NT2/D1 (cell line): ENCODE data around the gene PDE1C.

ENCODE experiments used
- DNase-seq: peaks from one replicate; pipeline ENCODE4 v3.0.0-alpha.2; 2011; ENCODE audit warnings: low read depth, low spot score
- H3K27me3 ChIP-seq: 2 replicates; pipeline ENCODE4 v1.6.0; 2011; ENCODE audit warnings: mild to moderate bottlenecking; ENCODE audit not compliant: insufficient read length, insufficient read depth
- H3K36me3 ChIP-seq: 2 replicates; pipeline ENCODE4 v1.6.1; 2011; ENCODE audit warnings: mild to moderate bottlenecking, low read length, mixed read lengths; ENCODE audit not compliant: insufficient read depth, insufficient read length
- H3K4me1 ChIP-seq: 2 replicates; pipeline ENCODE4 v1.5.1; 2011; ENCODE audit not compliant: insufficient read depth, insufficient read length
- H3K4me3 ChIP-seq: 2 replicates; pipeline ENCODE4 v1.5.1; 2011; ENCODE audit warnings: low read depth; ENCODE audit not compliant: insufficient read length
- H3K9ac ChIP-seq: 2 replicates; pipeline ENCODE4 v1.6.0; 2011; ENCODE audit warnings: low read depth; ENCODE audit not compliant: insufficient read length
- H3K9me3 ChIP-seq: 2 replicates; pipeline ENCODE4 v1.5.1; 2011; ENCODE audit warnings: mild to moderate bottlenecking, low read length; ENCODE audit not compliant: insufficient read depth
- SUZ12 ChIP-seq: IDR thresholded peaks from 2 replicates; pipeline ENCODE4 v1.6.1; 2011; ENCODE audit not compliant: insufficient read length, insufficient read depth; ENCODE audit errors: extremely low read depth
- YY1 ChIP-seq: IDR thresholded peaks from 2 replicates; pipeline ENCODE4 v1.6.1; 2011; ENCODE audit not compliant: insufficient read length, insufficient read depth
- ZNF274 ChIP-seq: IDR thresholded peaks from 2 replicates; pipeline ENCODE4 v1.6.1; 2011; ENCODE audit warnings: mild to moderate bottlenecking, low read depth, low read length

Gene PDE1C

GRCh38 chr7:31856337-31856736 lies 213.9 kb downstream of the PDE1C start:
- DNase-seq = no peak
- Histone ChIP-seq H3K36me3 (no peaks in the 10 kb centered on the region), H3K4me3 (no peak overlapping the region), H3K27me3 (no peaks in the 10 kb centered on the region), H3K9me3 (no peaks in the 10 kb centered on the region), H3K4me1 (no peaks in the 10 kb centered on the region), H3K9ac (no peak overlapping the region)
- TF ChIP-seq ZNF274 = no peak
- TF ChIP-seq YY1 = no peak
- no peak for TF ChIP-seq SUZ12

GRCh38 chr7:31855530-31855929 lies 214.7 kb downstream of the PDE1C start:
- peaks cover 4% of the 10 kb centered on the region for H3K27me3 ChIP-seq
- H3K9me3 ChIP-seq = no peaks in the 10 kb centered on the region
- no peaks in the 10 kb centered on the region for H3K36me3 ChIP-seq
- TF ChIP-seq YY1 (no peak), ZNF274 (no peak), SUZ12 (no peak)
- DNase-seq = no peak
- no peak overlapping the region for H3K4me3 ChIP-seq
- H3K4me1 ChIP-seq = no peaks in the 10 kb centered on the region
- no peak overlapping the region for H3K9ac ChIP-seq

GRCh38 chr7:31853380-31853779 lies 216.8 kb downstream of the PDE1C start:
- H3K4me3 ChIP-seq = no peak overlapping the region
- TF ChIP-seq SUZ12 (no peak), ZNF274 (no peak), YY1 (no peak)
- no peak overlapping the region for H3K9ac ChIP-seq
- H3K4me1 ChIP-seq = no peaks in the 10 kb centered on the region
- peaks cover 4% of the 10 kb centered on the region for H3K27me3 ChIP-seq
- H3K36me3 ChIP-seq = no peaks in the 10 kb centered on the region
- H3K9me3 ChIP-seq = no peaks in the 10 kb centered on the region
- DNase-seq = no peak

GRCh38 chr7:31852462-31852861 lies 217.7 kb downstream of the PDE1C start:
- TF ChIP-seq ZNF274 (no peak), SUZ12 (no peak), YY1 (no peak)
- no peaks in the 10 kb centered on the region for H3K4me1 ChIP-seq
- no peak for DNase-seq
- H3K4me3 ChIP-seq = no peak overlapping the region
- H3K9ac ChIP-seq = no peak overlapping the region
- no peaks in the 10 kb centered on the region for H3K36me3 ChIP-seq
- H3K27me3 ChIP-seq = peaks cover 4% of the 10 kb centered on the region
- no peaks in the 10 kb centered on the region for H3K9me3 ChIP-seq

GRCh38 chr7:31851119-31851518 lies 219.1 kb downstream of the PDE1C start:
- H3K4me1 ChIP-seq = no peaks in the 10 kb centered on the region
- DNase-seq = no peak

GRCh38 chr7:31850601-31851000 lies 219.6 kb downstream of the PDE1C start:
- H3K4me3 ChIP-seq = no peak overlapping the region
- H3K9me3 ChIP-seq = no peaks in the 10 kb centered on the region
- TF ChIP-seq ZNF274 = no peak
- TF ChIP-seq YY1 = no peak
- no peak for TF ChIP-seq SUZ12
- DNase-seq = no peak
- H3K9ac ChIP-seq = no peak overlapping the region
- H3K27me3 ChIP-seq = peaks cover 4% of the 10 kb centered on the region
- H3K4me1 ChIP-seq = no peaks in the 10 kb centered on the region
- H3K36me3 ChIP-seq = no peaks in the 10 kb centered on the region

More at GRCh38 chr7:31851119-31851518, 219.1 kb downstream of the PDE1C start:
- Histone ChIP-seq H3K9ac (no peak overlapping the region), H3K36me3 (no peaks in the 10 kb centered on the region), H3K9me3 (no peaks in the 10 kb centered on the region), H3K27me3 (peaks cover 4% of the 10 kb centered on the region), H3K4me3 (no peak overlapping the region)
- TF ChIP-seq ZNF274 (no peak), YY1 (no peak), SUZ12 (no peak)

- H3K36me3 ChIP-seq = no peaks in the 10 kb centered on the region
- H3K27me3 ChIP-seq = peaks cover 4% of the 10 kb centered on the region
- no peaks in the 10 kb centered on the region for H3K4me1 ChIP-seq
- no peak overlapping the region for H3K4me3 ChIP-seq
- H3K9ac ChIP-seq = no peak overlapping the region
- H3K9me3 ChIP-seq = no peaks in the 10 kb centered on the region; the same call in 1 of the 2 replicates
- DNase-seq = no peak
- TF ChIP-seq ZNF274 (no peak), SUZ12 (no peak), YY1 (no peak)
These were observed 220.1 kb downstream of the PDE1C start for GRCh38 chr7:31850066-31850465.
